IMR-90 (cell line): ENCODE results near the gene PRDM2. TPM values are rescaled to one million over a fixed set of nuclear protein-coding genes. Genes with fewer than 3 reads are reported as not detected.

Experiments used
- ATAC-seq: fragments of 200-7000 bp; cut with Tn5 transposase; 2 replicates; pipeline ENCODE4 v1.9.1; 2020; ENCODE audit warnings: low read depth, mild to moderate bottlenecking, moderate library complexity
- BruUV-seq: library from RNA; stranded (reverse); fragments of 400-500 nt; replicated peaks from 2 replicates; lab custom pipeline; 2021; lab: Mats Ljungman, UMichigan
- CTCF ChIA-PET: fragments of 300-600 bp; formaldehyde crosslinking; extraction: SDS; loops from one replicate; lab custom pipeline; 2021; ENCODE audit warnings: antibody characterized with exemption; lab: Yijun Ruan, JAX
- POLR2A ChIA-PET: fragments of 300-600 bp; sonication (Branson Sonifier 250); formaldehyde crosslinking; loops from one replicate; lab custom pipeline; 2022; ENCODE audit warnings: antibody characterized with exemption; ENCODE audit not compliant: unreplicated experiment; lab: Charles Lee
- DNase-seq: peaks from one replicate; pipeline ENCODE4 v3.0.0; 2013
- H2AFZ ChIP-seq: replicated peaks from 2 replicates; pipeline ENCODE3; 2013; ENCODE audit warnings: low read length, mild to moderate bottlenecking; ENCODE audit not compliant: poor library complexity
- H2AK5ac ChIP-seq: 2 replicates; pipeline ENCODE4 v1.6.1; 2013; ENCODE audit warnings: low read depth, low read length, inconsistent platforms
- H2AK9ac ChIP-seq: replicated peaks from 2 replicates; pipeline ENCODE3; 2013; ENCODE audit warnings: mild to moderate bottlenecking, low read depth, low read length, moderate library complexity; ENCODE audit not compliant: poor library complexity
- H2BK120ac ChIP-seq: 2 replicates; pipeline ENCODE4 v1.6.1; 2013; ENCODE audit warnings: low read depth, low read length, inconsistent platforms
- H2BK15ac ChIP-seq: 3 replicates; pipeline ENCODE4 v1.6.1; 2013; ENCODE audit warnings: low read depth, low read length, inconsistent platforms
- H2BK20ac ChIP-seq: 2 replicates; pipeline ENCODE4 v1.6.1; 2013; ENCODE audit warnings: low read depth, mild to moderate bottlenecking, inconsistent platforms, low read length, moderate library complexity
- H2BK5ac ChIP-seq: 2 replicates; pipeline ENCODE4 v1.6.1; 2013; ENCODE audit warnings: mild to moderate bottlenecking, low read depth, low read length, inconsistent platforms; ENCODE audit not compliant: poor library complexity, severe bottlenecking
- H3K14ac ChIP-seq: replicated peaks from 2 replicates; pipeline ENCODE4 v1.6.1; 2013; ENCODE audit warnings: low read depth, low read length, inconsistent platforms
- H3K18ac ChIP-seq: 2 replicates; pipeline ENCODE4 v1.6.1; 2013; ENCODE audit warnings: low read depth, low read length, control low read depth
- H3K23ac ChIP-seq: 2 replicates; pipeline ENCODE4 v1.6.1; 2013; ENCODE audit warnings: low read depth, low read length, inconsistent platforms
- H3K27ac ChIP-seq: 2 replicates; pipeline ENCODE4 v1.5.1; 2013; ENCODE audit warnings: mild to moderate bottlenecking, control low read depth, low read length; ENCODE audit not compliant: insufficient read depth
- H3K27me3 ChIP-seq: 2 replicates; pipeline ENCODE4 v1.6.1; 2013; ENCODE audit warnings: low read length; ENCODE audit not compliant: control insufficient read depth, insufficient read depth
- H3K36me3 ChIP-seq: 2 replicates; pipeline ENCODE4 v1.6.1; 2013; ENCODE audit warnings: low read length, mixed read lengths; ENCODE audit not compliant: control insufficient read depth, insufficient read depth
- H3K4ac ChIP-seq: 2 replicates; pipeline ENCODE4 v1.6.1; 2013; ENCODE audit warnings: low read depth, low read length, inconsistent platforms
- H3K4me1 ChIP-seq: 2 replicates; pipeline ENCODE4 v1.6.1; 2013; ENCODE audit warnings: low read length, mixed read lengths; ENCODE audit not compliant: control insufficient read depth, insufficient read depth
- H3K4me2 ChIP-seq: 2 replicates; pipeline ENCODE4 v1.6.1; 2013; ENCODE audit warnings: low read depth, mild to moderate bottlenecking, control low read depth, low read length, moderate library complexity
- H3K4me3 ChIP-seq: 2 replicates; pipeline ENCODE4 v1.5.1; 2013; ENCODE audit warnings: low read depth, mild to moderate bottlenecking, control low read depth, low read length, moderate library complexity; ENCODE audit not compliant: insufficient read depth
- H3K56ac ChIP-seq: 2 replicates; pipeline ENCODE4 v1.6.1; 2013; ENCODE audit warnings: low read length, inconsistent platforms; ENCODE audit not compliant: insufficient read depth; ENCODE audit errors: extremely low read depth
- H3K79me1 ChIP-seq, 2 experiments: 2 replicates each; pipeline ENCODE4 v1.6.1; 2013; ENCODE audit warnings: low read length in 2 of 2, inconsistent platforms in 1 of 2, low read depth in 1 of 2
- H3K9ac ChIP-seq: 2 replicates; pipeline ENCODE4 v1.6.1; 2013; ENCODE audit warnings: low read depth, low read length, control low read depth
- H3K9me1 ChIP-seq: 2 replicates; pipeline ENCODE4 v1.6.1; 2013; ENCODE audit warnings: low read length, inconsistent platforms; ENCODE audit not compliant: insufficient read depth
- H3K9me3 ChIP-seq: 2 replicates; pipeline ENCODE4 v1.6.1; 2013; ENCODE audit warnings: low read length; ENCODE audit not compliant: control insufficient read depth, insufficient read depth
- H4K20me1 ChIP-seq: 2 replicates; pipeline ENCODE4 v1.6.1; 2013; ENCODE audit warnings: low read length, inconsistent platforms; ENCODE audit not compliant: insufficient read depth
- H4K5ac ChIP-seq: 2 replicates; pipeline ENCODE4 v1.6.1; 2013; ENCODE audit warnings: mild to moderate bottlenecking, low read depth, low read length, control low read depth
- H4K8ac ChIP-seq, 2 experiments: 2 replicates each; pipeline ENCODE4 v1.6.1; 2013; ENCODE audit warnings: low read depth in 2 of 2, low read length in 2 of 2, control low read depth in 1 of 2, inconsistent platforms in 1 of 2
- H4K91ac ChIP-seq: 2 replicates; pipeline ENCODE4 v1.6.1; 2013; ENCODE audit warnings: low read depth, low read length, inconsistent platforms; ENCODE audit not compliant: insufficient read depth
- BHLHE40 ChIP-seq: fragments of 150-350 bp; IDR thresholded peaks from 2 replicates; pipeline ENCODE4 v1.6.1; 2016; ENCODE audit warnings: mild to moderate bottlenecking, low read depth, low read length
- CEBPB ChIP-seq: IDR thresholded peaks from 2 replicates; pipeline ENCODE4 v1.6.1; 2012; ENCODE audit warnings: low read depth, low read length, improper control_type of control experiment
- CHD1 ChIP-seq: IDR thresholded peaks from 2 replicates; pipeline ENCODE4 v1.6.1; 2012; ENCODE audit warnings: low read depth, low read length, improper control_type of control experiment
- CTCF ChIP-seq: conservative IDR thresholded peaks from 2 replicates; pipeline ENCODE4 v1.5.1; 2012; ENCODE audit warnings: mild to moderate bottlenecking, low read depth, low read length, improper control_type of control experiment
- ELK1 ChIP-seq: fragments of 150-350 bp; IDR thresholded peaks from 2 replicates; pipeline ENCODE4 v1.6.1; 2016; ENCODE audit warnings: low read depth, mild to moderate bottlenecking, low read length, moderate library complexity, borderline replicate concordance
- FOS ChIP-seq: fragments of 150-350 bp; IDR thresholded peaks from 2 replicates; pipeline ENCODE4 v1.6.1; 2016; ENCODE audit warnings: low read depth, low read length
- MAFK ChIP-seq: IDR thresholded peaks from 2 replicates; pipeline ENCODE4 v1.6.1; 2012; ENCODE audit warnings: low read depth, low read length, improper control_type of control experiment
- MAZ ChIP-seq: IDR thresholded peaks from 2 replicates; pipeline ENCODE4 v1.6.1; 2012; ENCODE audit warnings: low read depth, mild to moderate bottlenecking, low read length, improper control_type of control experiment, moderate library complexity, borderline replicate concordance
- MXI1 ChIP-seq: IDR thresholded peaks from 2 replicates; pipeline ENCODE4 v1.6.1; 2012; ENCODE audit warnings: low read depth, mild to moderate bottlenecking, low read length, moderate library complexity, borderline replicate concordance
- NFE2L2 ChIP-seq: fragments of 150-350 bp; IDR thresholded peaks from 2 replicates; pipeline ENCODE4 v1.6.1; 2016; ENCODE audit warnings: low read depth, mild to moderate bottlenecking, low read length
- POLR2A ChIP-seq: IDR thresholded peaks from 2 replicates; pipeline ENCODE4 v1.6.1; 2012; ENCODE audit warnings: mild to moderate bottlenecking, low read depth, low read length
- RAD21 ChIP-seq: IDR thresholded peaks from 2 replicates; pipeline ENCODE4 v1.6.1; 2012; ENCODE audit warnings: low read length, improper control_type of control experiment
- RCOR1 ChIP-seq: IDR thresholded peaks from 2 replicates; pipeline ENCODE4 v1.6.1; 2012; ENCODE audit warnings: mild to moderate bottlenecking, low read length, improper control_type of control experiment; ENCODE audit not compliant: insufficient replicate concordance
- RFX5 ChIP-seq: IDR thresholded peaks from 2 replicates; pipeline ENCODE4 v1.8.0; 2012; ENCODE audit warnings: low read depth, mild to moderate bottlenecking, low read length, moderate library complexity
- SMC3 ChIP-seq: fragments of 150-350 bp; IDR thresholded peaks from 2 replicates; pipeline ENCODE4 v1.6.1; 2016; ENCODE audit warnings: low read depth, mild to moderate bottlenecking, antibody characterized with exemption, low read length, moderate library complexity
- USF2 ChIP-seq: fragments of 150-350 bp; IDR thresholded peaks from 2 replicates; pipeline ENCODE4 v1.6.1; 2017; ENCODE audit warnings: mild to moderate bottlenecking, antibody characterized with exemption, low read length, low read depth
- WGBS, 2 experiments: methylation state at CpG; one replicate each; pipeline versions ENCODE4 v1.1.5 to v1.1.7; 2013; ENCODE audit warnings: missing lambda C conversion rate in 2 of 2; ENCODE audit not compliant: insufficient read length in 1 of 2; ENCODE audit errors: extremely low coverage in 2 of 2; 5-methylcytosine and 5-hydroxymethylcytosine counted together
- dilution Hi-C: fragments of 300-500 bp; cut with HindIII; formaldehyde crosslinking; loops from one replicate; pipeline ENCODE4 v1.14.3; 2018; ENCODE audit warnings: low sequenced_read_pairs; ENCODE audit not compliant: unreplicated experiment
- in situ Hi-C: fragments of 300-500 bp; cut with MboI; formaldehyde crosslinking; loops from 3 replicates; pipeline ENCODE4 v1.14.3; 2019; ENCODE audit warnings: low sequenced_read_pairs, inconsistent platforms, mixed read lengths
- intact Hi-C: fragments of 100-400 bp; cut with micrococcal nuclease; formaldehyde crosslinking; loops from 2 replicates; pipeline ENCODE4 v1.10.0; 2022
- polyA plus RNA-seq, 3 experiments: library from polyadenylated mRNA; depleted of rRNA; stranded (reverse); fragments of >200 nt; gene quantifications; 2 replicates each; pipeline ENCODE4 v1.2.3, GENCODE V29; 2012; ENCODE audit warnings: low replicate concordance in 1 of 3
- total RNA-seq: library from RNA; depleted of rRNA; stranded (reverse); fragments of >200 nt; gene quantifications from 2 replicates; pipeline ENCODE4 v1.2.3, GENCODE V29; 2012

Gene PRDM2
- total and polyA plus RNA-seq, 2 of the 4 experiments (the other 2 are of a cell fraction), result 3.4 to 8.9 TPM

GRCh38 chr1:13792419-13792818 is 92.4 kb downstream of the PRDM2 start:
- Histone ChIP-seq H2AK5ac (no peak overlapping the region), H3K56ac (no peak overlapping the region), H3K18ac (no peak overlapping the region), H3K23ac (no peak overlapping the region), H3K9ac (no peak overlapping the region), H3K27me3 (no peaks in the 10 kb centered on the region), H2BK120ac (no peak overlapping the region), H3K4me1 (peaks cover 2% of the 10 kb centered on the region), H4K91ac (no peak overlapping the region), H2BK20ac (no peak overlapping the region), H3K14ac (no peak overlapping the region), H4K8ac (no peak overlapping the region), H3K79me1 (peaks cover 52 to 76% of the 10 kb centered on the region in 2 experiments), H3K9me1 (peaks cover 7% of the 10 kb centered on the region), H3K9me3 (no peaks in the 10 kb centered on the region), H2AK9ac (no peak overlapping the region), H3K4ac (no peak overlapping the region), H3K4me2 (no peak overlapping the region), H2AFZ (no peak overlapping the region), H2BK5ac (no peak overlapping the region), H4K5ac (no peak overlapping the region), H3K36me3 (peaks cover 17% of the 10 kb centered on the region), H2BK15ac (no peak overlapping the region), H4K20me1 (peaks cover 22% of the 10 kb centered on the region), H3K27ac (no peak overlapping the region), H3K4me3 (no peak overlapping the region)
- BruUV-seq, result no TSS peak
- dilution Hi-C loops, result no loop called here
- ATAC-seq (peak; percentile 49; the same call in 1 of the 2 replicates), DNase-seq (peak; percentile 66)
- 100% methylated on average over 2 of the region's 6 CpGs; no CpG with 5 or more reads in 1 of the 2 experiments for WGBS, 2 experiments
- CTCF ChIA-PET, result interaction anchor here (0.7 kb wide), 1 partner anchor 28 kb away, joined by 3 read pairs; no protein-coding TSS in a partner anchor
- in situ Hi-C loops, result no loop called here
- POLR2A ChIA-PET, result interaction anchor here (0.5 kb wide), 1 partner anchor 98 kb away, joined by 3 read pairs; no protein-coding TSS in a partner anchor
- intact Hi-C loops, result no loop called here
- TF ChIP-seq CTCF, result no peak
- no peak for TF ChIP-seq FOS
- no peak for TF ChIP-seq RFX5
- no peak for TF ChIP-seq BHLHE40
- no peak for TF ChIP-seq RAD21
- TF ChIP-seq SMC3, result no peak
- TF ChIP-seq POLR2A, result no peak
- TF ChIP-seq CHD1, result no peak
- no peak for TF ChIP-seq MAFK
- TF ChIP-seq NFE2L2, result no peak
- TF ChIP-seq CEBPB, result no peak
- TF ChIP-seq USF2, result no peak
- TF ChIP-seq ELK1, result no peak
- TF ChIP-seq MXI1, result no peak
- TF ChIP-seq MAZ, result no peak
- TF ChIP-seq RCOR1, result no peak
